Ishikawa (cell line): ENCODE results near the gene PCBP3.

Source experiments
- CEBPB ChIP-seq: IDR thresholded peaks from 2 replicates; pipeline ENCODE4 v1.6.1; 2012
- CREB1 ChIP-seq: IDR thresholded peaks from 2 replicates; pipeline ENCODE4 v1.6.1; 2012; ENCODE audit warnings: low read depth
- EP300 ChIP-seq: IDR thresholded peaks from 2 replicates; pipeline ENCODE4 v1.6.1; 2012; ENCODE audit warnings: borderline replicate concordance
- FOXM1 ChIP-seq: IDR thresholded peaks from 2 replicates; pipeline ENCODE4 v1.6.1; 2012; ENCODE audit warnings: low read depth, borderline replicate concordance
- RAD21 ChIP-seq: IDR thresholded peaks from 2 replicates; pipeline ENCODE4 v1.6.1; 2012; ENCODE audit warnings: low read depth
- TAF1 ChIP-seq: IDR thresholded peaks from 2 replicates; pipeline ENCODE4 v1.6.1; 2012; ENCODE audit warnings: low read depth, mild to moderate bottlenecking
- TCF12 ChIP-seq: IDR thresholded peaks from 2 replicates; pipeline ENCODE4 v1.6.1; 2012; ENCODE audit warnings: low read depth
- TEAD4 ChIP-seq: IDR thresholded peaks from 2 replicates; pipeline ENCODE4 v1.6.1; 2012
- YY1 ChIP-seq: IDR thresholded peaks from 2 replicates; pipeline ENCODE4 v1.6.1; 2012; ENCODE audit warnings: low read depth
- ZBTB7A ChIP-seq: IDR thresholded peaks from 2 replicates; pipeline ENCODE4 v1.6.1; 2012; ENCODE audit warnings: low read depth
- TF ChIP-seq, protein P1 (sequence below): IDR thresholded peaks from 2 replicates; pipeline ENCODE4 v1.6.1; 2012; ENCODE audit warnings: low read depth, mild to moderate bottlenecking
- TF ChIP-seq, protein P2 (sequence below): IDR thresholded peaks from 2 replicates; pipeline ENCODE4 v1.6.1; 2012

DNA sequence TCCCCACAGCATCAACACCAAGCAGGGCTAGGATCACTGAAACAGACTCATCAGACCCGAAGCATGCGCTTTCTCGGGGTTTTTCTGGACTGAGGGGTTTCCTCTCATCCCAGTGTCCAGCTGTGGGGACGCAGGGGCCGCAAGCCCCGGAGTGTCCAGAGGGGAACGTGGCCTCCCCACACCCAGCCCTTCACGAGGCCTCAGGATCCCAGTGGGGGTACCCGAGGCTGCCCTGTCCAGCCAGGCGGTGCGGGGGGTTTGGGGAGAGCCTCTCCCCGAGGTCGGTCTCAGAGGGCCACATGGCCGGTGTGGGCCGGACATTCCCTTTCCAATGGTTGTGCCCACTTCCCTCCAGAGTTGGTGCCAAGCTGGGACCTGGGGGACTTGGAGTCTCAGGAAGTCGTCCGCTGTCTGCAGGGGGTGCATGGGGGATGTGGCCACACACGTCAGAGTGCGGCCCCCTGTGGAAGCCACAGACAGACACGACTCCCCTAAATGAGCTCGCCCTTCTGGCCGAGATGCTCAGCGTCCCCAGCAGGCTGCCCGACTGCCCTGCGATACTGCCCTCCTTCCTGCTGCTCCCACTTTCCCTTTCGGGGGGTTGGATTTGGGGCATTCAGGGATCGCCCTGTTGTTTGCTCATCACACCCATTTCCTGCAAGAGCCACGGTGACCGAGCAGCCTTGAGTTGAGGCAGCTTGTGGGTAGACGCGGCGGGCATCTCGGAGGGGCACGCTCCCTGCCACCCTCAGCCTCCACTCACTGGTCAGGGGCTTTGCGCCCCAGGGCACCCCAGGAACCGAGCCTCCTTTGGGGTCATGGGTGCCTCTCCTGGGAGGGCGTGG, 342.2 kb downstream of the PCBP3 start:
- TF ChIP-seq, protein P1, sequence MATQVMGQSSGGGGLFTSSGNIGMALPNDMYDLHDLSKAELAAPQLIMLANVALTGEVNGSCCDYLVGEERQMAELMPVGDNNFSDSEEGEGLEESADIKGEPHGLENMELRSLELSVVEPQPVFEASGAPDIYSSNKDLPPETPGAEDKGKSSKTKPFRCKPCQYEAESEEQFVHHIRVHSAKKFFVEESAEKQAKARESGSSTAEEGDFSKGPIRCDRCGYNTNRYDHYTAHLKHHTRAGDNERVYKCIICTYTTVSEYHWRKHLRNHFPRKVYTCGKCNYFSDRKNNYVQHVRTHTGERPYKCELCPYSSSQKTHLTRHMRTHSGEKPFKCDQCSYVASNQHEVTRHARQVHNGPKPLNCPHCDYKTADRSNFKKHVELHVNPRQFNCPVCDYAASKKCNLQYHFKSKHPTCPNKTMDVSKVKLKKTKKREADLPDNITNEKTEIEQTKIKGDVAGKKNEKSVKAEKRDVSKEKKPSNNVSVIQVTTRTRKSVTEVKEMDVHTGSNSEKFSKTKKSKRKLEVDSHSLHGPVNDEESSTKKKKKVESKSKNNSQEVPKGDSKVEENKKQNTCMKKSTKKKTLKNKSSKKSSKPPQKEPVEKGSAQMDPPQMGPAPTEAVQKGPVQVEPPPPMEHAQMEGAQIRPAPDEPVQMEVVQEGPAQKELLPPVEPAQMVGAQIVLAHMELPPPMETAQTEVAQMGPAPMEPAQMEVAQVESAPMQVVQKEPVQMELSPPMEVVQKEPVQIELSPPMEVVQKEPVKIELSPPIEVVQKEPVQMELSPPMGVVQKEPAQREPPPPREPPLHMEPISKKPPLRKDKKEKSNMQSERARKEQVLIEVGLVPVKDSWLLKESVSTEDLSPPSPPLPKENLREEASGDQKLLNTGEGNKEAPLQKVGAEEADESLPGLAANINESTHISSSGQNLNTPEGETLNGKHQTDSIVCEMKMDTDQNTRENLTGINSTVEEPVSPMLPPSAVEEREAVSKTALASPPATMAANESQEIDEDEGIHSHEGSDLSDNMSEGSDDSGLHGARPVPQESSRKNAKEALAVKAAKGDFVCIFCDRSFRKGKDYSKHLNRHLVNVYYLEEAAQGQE = no peak
- TF ChIP-seq FOXM1 (no peak), EP300 (no peak), CEBPB (no peak), CREB1 (no peak), TAF1 (no peak), TEAD4 (no peak), YY1 (no peak), TCF12 (no peak), ZBTB7A (no peak), RAD21 (no peak)
- TF ChIP-seq, protein P2, sequence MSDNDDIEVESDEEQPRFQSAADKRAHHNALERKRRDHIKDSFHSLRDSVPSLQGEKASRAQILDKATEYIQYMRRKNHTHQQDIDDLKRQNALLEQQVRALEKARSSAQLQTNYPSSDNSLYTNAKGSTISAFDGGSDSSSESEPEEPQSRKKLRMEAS = no peak
